Kidney capillary endothelial cell (primary cell): ENCODE results near the gene ALG10B.
A peak's percentile ranks its signal among the peaks of the same experiment; 100 is the strongest.
"Not testable (repeated sequence)": the region's sequence is repeated elsewhere in the genome, so short reads cannot be mapped to it uniquely, and the experiment has no call there.

Experiments
- DNase-seq: peaks from one replicate; pipeline ENCODE4 v3.0.0-alpha.2; 2018; ENCODE audit warnings: low spot score

Gene ALG10B, protein sequence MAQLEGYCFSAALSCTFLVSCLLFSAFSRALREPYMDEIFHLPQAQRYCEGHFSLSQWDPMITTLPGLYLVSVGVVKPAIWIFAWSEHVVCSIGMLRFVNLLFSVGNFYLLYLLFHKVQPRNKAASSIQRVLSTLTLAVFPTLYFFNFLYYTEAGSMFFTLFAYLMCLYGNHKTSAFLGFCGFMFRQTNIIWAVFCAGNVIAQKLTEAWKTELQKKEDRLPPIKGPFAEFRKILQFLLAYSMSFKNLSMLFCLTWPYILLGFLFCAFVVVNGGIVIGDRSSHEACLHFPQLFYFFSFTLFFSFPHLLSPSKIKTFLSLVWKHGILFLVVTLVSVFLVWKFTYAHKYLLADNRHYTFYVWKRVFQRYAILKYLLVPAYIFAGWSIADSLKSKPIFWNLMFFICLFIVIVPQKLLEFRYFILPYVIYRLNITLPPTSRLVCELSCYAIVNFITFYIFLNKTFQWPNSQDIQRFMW

DNA sequence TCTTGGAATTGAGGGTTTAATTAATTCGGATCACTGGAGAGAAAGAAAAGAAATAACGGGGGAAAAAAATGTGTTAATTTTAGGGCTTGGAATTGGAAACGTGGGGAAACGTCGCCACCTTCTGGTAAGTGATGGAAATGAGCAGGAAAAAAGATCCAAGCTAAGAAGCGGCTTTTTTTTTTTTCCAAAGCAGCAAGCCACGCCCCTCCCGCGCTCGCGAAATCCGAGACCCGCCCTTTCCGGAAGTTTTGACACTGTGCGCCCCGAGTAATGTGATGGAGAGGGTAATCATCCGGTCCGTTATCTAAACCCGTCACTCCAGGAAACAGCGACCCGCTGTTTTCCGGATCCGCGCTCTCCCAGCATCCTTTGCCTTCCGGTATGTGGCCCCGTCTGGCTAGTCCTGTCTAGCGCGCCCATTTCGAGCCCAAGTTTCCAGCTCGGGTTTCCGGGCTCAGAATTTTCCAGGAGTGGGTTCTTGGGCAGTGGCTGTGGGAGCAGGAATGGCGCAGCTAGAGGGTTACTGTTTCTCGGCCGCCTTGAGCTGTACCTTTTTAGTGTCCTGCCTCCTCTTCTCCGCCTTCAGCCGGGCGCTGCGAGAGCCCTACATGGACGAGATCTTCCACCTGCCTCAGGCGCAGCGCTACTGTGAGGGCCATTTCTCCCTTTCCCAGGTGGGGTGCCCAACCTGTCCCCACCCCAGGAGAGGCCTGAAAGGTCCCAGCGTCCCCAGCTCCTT, at the start of gene ALG10B:
Gene ALG10B (plus strand): TSS at position 384 of the 739 bp plus-strand sequence. CDS start 120 bp downstream, at position 504.
- peak; percentile 89 for DNase-seq

DNA sequence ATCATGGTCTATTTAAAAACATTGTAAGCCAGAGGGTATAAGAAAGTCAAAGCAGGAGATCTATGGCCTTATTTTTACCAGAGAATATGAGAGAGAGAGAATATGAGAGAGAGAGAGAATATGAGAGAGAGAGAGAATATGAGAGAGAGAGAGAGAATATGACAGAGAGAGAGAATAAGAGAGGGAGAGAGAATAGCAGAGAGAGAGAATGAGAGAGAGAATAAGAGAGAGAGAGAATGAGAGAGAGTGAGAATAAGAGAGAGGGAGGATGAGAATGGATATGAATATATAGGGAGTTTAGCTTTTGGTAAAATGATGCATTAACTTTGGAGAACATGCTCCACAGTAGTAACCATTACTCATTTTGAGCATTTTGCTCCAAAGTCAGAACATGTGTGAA, 48.0 kb upstream of the ALG10B start:
- DNase-seq = no peak

DNA sequence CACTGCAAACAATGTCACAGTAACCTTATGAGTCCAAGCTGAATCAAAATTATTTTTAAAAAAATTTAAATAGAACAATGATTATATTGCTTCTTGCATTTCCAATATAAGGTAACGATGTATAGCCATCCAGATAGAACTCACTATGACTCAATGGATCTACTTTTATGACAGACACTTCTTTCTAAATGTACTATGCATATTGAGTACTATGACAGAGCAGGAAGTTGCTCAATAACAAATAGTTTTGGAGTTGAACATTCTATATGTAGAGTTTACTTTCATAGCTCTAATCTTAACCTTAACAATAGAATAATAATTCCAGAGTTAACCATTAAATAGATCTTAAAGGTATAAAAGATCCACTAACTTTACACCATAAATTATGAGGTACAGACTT, 46.7 kb upstream of the ALG10B start:
- DNase-seq = no peak

DNA sequence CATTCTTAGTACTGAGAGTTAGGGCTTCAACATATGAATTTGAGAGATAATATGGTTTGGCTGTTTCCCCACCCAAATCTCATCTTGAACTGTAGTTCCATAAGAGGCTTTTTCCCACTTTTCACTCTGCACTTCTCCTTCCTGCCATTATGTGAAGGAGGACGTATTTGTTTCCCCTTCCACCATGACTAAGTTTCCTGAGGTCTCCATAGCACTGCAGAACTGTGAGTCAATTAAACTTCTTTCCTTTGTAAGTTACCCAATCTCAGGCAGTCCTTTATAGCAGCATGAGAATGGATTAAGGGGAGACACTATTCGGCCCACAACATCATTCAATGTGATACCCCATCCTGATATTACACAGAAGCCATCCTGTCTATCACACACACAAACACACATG, 36.8 kb upstream of the ALG10B start:
- DNase-seq = no peak

DNA sequence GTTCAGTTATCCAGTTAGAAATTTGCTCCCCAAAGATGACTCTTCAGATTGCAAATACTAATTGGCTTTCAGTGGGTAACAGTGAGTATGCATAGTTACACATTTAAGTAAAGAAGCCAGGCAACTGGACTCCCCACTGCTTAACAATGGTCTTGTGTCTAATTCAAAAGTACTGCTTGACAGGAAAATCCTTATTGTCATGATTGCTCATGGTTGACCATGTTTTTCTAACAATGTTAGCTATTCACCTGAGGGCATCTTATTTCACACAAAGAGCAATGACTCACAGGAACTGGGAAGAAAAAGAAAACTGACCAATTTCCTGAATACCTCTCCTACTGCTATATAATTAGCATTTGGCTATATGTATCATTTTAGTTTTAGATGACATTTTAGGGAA, 33.7 kb upstream of the ALG10B start:
- DNase-seq = no peak

DNA sequence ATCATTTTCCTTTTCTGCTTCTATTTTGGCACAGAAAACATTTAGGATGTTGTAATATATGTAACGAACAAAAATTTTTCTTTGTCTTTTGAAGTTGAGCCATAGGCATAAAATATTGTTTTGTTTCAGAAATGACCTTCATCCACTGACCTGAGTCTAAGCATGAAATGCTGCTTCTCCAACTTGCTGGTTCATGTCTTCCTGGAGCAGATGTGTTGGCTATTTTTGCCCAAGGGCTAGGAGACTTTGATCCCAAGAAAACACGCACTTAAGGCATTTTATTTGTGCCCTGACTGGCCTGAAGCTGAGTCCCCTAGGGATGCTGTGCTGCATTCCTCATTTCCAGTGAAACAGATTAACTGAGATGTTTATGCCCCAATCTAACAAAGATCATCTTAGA, 27.2 kb upstream of the ALG10B start:
- no peak for DNase-seq

DNA sequence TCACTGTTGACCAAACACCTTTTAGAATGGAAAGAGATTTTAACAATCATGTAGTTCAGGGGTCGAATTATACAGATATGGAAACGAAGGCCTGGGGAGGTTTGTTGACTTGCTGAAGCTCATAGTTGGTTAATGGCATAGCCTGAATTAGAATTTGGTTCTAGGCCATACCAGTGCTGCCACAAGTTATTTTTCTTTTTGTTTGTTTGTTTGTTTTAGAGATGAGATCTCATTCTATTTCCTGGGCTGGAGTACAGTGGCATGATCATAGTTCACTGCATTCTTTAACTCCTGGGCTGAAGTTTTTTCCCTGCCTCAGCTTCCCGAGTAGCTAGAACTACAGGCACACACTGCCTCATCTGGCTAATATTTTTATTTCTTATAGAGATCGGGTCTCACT, 25.4 kb upstream of the ALG10B start:
- DNase-seq = no peak

DNA sequence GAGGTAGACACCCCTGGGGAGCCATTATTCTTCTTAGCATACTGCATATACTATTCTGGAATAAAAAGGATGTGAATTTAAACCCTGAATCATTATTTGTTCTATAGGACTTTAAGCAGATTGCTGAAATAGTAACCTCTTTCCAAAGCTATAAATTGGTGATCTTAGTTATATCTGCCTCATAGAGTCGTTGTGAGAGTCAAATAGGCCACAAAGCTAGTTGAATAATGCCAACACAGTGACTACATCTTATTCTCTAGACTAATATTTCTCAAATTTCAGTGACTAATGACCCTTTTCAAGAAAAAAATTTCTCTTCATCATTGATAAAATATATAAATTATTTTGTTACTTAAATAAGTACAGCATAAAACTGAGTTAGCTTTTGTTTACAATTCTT, 13.6 kb upstream of the ALG10B start:
- not testable (repeated sequence) for DNase-seq

DNA sequence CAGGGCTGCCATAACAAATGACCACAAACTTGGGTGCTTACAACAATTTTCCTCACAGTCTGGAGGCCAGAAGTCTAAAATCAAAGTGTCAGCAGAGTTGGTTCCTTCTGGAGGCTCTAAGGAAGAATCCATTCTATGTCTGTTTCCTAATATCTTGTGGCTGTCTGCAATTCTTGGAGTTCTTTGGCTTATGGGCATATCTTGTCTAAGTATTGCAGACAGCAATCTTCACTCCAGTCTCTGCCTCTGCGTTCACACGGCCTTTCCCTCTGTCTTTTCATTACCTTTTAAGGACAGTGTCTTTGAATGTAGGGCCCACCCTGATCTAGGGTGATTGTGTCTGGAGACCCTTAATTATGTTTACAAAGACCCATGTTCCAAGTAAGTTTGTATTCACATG, 5.4 kb downstream of the ALG10B start:
- DNase-seq = not testable (repeated sequence)

DNA sequence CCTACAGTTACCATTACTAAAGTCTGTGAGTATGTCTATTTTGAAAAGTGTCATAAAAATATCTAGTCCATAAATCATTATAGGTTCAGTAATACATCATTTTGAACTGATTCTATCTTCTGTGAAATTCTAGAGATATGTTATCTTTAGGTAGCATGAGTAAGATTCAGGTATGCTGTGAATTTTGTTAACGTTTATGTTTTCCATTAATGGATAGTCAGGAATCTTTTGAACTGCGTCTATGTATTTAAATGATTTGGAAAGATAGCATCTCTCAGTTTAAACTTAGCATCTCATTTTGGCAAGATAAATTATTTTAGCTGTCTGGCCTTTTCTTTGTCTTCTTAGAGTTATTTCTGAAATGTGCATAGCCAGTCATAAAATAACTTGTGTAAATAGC, 8.3 kb downstream of the ALG10B start:
- DNase-seq = no peak

DNA sequence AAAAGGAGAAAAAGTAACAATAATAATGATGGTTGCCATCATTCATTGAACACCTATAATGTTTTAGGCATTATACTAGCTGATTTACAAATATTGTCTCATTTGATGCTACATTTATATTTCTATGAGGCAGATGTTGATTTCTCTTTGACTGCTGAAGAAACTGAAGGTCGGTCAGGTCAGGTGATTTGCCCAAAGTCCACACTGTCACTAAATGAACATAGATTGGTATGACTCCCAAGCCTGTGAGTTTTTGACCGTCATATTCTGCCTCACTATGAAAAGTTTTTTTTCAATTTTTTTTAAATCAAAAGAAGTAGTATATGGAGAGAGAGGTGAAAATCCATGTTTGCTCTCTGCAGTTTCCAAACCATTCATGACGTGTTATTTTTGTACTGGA, 10.8 kb downstream of the ALG10B start:
- no peak for DNase-seq

DNA sequence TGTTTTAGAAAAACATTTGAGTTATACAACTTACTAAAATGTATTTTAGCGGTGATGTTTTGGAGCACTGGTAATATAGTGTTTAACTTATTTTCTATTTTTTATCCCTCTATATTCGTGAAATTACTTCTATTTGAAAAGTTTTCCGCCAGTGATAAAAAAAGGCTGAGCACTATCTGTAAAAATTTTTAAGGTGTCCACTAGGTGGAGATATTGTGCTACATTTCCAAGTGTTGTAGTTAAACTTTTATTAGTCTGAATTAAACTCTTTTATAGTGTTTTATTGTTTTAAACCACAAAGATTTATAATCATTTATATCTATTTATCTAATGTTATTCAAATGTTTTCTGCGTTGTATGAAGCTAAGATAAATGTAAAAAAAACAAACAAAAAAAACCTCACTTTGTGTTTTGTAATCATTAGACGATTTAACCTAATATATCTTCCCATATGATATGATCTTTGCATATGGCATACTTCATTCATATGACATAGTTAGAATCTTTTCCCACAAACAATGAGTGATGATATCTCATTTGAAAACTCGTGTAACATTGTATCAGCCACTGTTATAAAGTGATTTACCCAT, 11.8 kb downstream of the ALG10B start:
- peak; percentile 58 for DNase-seq

DNA sequence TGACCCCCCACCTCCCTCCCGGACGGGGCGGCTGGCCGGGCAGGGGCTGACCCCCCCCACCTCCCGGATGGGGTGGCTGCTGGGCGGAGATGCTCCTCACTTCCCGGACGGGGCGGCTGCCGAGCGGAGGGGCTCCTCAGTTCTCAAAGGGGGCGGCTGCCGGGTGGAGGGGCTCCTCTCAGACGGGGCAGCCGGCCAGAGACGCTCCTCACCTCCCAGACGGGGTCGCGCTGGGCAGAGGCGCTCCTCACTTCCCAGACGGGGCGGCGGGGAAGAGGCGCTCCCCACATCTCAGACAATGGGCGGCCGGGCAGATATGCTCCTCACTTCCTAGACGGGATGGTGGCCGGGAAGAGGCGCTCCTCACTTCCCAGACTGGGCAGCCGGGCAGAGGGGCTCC, 13.8 kb downstream of the ALG10B start:
- DNase-seq = not testable (repeated sequence)

DNA sequence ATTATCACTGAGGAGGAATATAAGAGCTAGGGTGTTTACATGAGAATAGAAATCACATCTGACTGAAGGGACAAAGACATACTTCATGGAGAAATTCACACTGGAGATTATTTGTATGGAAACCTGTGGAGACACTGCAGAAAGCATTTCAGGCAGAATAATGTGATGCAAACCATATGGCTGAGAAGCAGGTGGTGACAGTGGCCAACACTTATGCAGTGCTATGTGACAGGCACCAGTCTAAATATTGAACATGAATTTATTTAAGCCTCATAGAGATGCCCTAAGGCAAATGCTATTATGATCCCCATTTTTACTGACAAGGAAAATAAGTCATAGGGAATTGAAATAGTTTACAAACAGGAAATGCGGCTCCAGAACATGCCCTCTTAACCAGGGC, 16.2 kb downstream of the ALG10B start:
- DNase-seq = no peak

DNA sequence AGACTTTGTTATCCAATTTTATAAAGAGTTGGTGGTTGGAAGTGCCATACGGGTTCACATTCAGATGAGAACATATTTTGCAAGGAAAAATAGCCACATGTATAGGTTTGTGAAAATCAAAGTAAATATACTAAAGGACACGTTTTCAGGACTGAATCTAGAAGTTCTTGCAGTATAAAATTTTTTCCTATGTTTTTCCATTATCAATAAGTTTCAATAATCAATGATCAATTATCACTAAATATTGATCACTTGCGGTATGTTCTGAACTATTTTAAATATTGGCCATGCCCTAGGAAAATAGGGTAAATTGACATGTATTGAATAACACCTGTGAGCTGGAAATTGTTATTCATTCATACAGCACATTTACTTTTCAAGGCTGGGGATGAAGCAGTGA, 25.9 kb downstream of the ALG10B start:
- no peak for DNase-seq

DNA sequence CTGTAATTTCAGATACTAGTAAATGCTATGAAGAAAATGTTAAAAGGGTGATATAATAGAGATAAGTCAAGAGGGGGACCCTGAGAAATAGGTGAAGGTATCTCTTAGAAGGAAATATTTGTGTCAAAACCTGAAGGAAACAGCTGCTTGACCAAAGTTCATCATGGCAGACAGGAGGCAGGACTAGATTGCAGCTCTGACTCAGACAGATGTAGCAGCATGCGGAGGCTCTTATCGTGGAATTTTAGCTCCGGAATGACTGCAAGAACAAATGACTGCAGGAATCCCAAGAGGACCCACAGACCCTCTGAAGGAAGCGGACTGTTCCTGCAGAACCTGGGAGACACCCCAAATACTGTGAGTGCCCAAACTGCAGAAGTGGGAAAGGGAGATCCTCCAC, 26.7 kb downstream of the ALG10B start:
- not testable (repeated sequence) for DNase-seq

DNA sequence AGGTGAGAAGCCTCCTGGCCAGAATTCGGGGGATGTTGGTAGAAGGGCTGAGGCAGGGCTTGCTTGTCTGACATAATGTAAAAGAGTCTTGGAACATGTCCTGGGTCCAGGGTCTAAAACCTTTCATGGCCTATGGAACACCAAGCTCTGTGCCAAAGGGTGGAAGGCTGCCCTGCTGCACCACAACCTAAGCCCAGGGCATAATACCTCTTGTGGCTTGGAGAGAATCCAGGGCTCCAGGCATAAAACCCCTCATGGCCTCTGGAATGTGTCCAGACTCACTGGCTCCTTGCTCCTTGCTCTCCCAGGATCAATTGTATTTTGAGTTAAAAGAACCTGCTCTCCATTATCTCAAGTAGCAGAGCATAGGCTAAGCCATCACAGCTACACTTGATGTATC, 27.3 kb downstream of the ALG10B start:
- DNase-seq = not testable (repeated sequence)

DNA sequence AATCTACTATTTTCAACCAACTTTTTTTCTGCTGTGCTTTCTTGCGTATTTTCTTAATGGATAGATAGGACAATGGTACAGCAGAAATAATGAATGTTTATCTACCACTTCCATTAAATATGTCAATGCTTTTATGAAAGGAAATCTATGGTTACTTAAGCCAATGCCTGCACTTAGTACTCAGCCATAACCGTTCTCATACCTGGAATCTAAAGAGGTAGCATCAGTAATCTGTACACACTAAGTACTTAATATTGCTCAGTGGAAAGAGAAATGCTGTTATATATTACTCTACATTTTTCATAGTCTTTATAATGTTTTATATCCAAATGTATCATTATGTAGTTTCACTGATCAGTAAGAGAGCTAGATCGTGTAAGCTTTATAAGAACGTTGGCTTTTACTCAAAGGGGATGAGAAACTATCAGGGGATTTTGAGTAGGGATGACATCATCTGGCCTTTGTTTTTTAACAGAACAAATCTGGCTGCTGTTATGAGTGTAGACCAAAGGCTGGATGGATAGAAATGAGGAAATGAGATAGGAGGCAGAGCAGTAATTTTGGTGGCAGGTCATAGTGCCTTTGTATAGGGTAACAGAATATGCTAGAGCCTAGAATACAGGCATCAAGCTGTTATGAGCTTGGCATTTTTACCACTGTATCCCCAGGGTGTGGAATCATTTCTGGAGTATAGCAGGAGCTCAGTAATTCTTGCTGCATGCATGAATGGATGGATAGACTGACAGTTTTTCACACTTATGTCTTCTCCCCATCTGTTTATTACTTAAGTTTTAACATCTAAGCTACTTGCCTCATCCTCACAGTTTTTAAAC, 34.0 kb downstream of the ALG10B start:
- no peak for DNase-seq

DNA sequence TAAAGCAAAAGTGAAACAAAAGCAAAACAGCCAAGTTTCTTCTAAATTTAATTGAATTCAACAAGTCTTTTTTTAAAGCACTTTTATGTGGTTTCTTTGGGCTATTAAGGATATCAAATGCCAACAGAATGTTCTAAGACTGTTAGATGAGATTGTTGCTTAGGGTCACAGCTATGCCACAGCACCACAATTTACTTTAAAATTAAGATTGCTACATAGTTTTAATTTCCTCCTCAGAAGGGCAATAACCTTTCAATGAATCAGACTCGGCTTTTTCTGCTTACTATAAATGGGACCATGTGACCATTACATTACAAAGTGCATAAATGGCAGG, 34.6 kb downstream of the ALG10B start:
- DNase-seq = not testable (repeated sequence)

DNA sequence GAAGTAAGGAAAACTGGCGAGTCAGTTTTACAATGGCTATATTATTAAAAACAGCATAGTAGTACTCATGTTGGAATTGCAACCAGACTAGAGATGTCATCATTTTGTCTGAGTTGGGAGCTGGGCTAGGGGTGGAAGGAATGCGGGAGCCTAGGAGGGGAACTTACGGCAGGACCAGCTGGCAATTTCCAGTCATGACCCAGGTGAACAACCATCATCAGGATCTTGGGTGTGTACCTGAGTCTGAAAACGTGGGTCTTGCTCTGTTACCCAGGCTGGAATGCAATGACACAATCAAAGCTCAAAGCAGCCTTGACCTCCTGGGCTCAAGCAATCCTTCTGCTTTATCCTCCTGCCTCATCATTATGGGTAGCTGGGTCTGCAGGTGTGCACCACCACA, 50.9 kb downstream of the ALG10B start:
- no peak for DNase-seq

DNA sequence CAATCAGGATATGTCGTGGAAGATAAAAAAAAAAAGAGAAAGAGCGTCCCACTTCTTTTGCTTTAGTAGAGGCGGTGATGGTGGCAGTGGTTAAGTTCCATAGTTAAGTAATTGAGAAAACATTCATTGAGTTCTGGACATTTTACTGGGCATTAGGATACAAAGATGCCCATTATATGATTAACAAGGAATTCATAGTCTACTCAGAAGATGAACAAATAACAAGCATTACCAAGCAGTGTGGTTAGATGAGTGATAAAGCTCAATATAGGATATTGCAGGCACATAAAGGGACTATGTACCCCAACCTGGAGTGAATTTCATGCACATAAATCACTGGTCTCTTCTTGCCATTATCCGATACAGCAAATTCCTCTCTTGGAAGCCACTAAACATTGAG, 53.7 kb downstream of the ALG10B start:
- no peak for DNase-seq

DNA sequence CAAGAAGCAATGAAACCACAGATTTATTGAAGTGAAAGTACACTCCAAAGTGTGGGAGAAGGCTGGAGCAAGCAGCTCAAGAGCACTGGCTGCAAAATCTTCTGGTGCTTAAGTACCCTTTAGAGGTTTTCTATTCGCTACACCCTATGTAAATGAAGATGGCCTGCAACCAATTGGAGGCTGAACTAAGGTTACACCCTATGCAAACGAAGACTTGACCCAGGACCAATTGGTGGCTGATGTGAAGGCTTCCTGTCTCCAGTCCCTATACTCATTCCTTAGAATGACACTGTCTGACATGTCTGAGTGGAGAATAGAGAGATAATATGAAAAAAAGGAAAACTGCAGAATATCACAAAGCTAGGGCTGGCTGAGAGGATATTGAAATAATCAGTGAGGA, 57.2 kb downstream of the ALG10B start:
- no peak for DNase-seq
